ENCODE measurements around the gene NIT1. TPM values are rescaled to one million over a fixed set of nuclear protein-coding genes. Genes with fewer than 3 reads are reported as not detected.
A peak's percentile ranks its signal among the peaks of the same experiment; 100 is the strongest.

The NIT1 gene
- polyA plus RNA-seq, 6 donors from 2014 or later = 21.3 to 30.1 (median 25.6) TPM

GRCh38 chr1:161158316-161159010 is 40.6 kb downstream of the NIT1 start:
- Mint-ChIP-seq H3K36me3 (peaks cover 5 to 24% of the 10 kb centered on the region in 2 donors), H3K4me1 (peaks cover 63 to 76% (median 65%) of the 10 kb centered on the region in 3 donors), H3K9me3 (no peaks in the 10 kb centered on the region), H3K27ac (peak overlapping the region in 5 of 6 donors; percentile 29 to 95 (median 94)), H3K27me3 (no peaks in the 10 kb centered on the region), H3K4me3 (peak overlapping the region; percentile 91 to 99 (median 96))
- ATAC-seq (ENCODE audit: low read depth in 2 of 2) (no peak), DNase-seq (no peak)

GRCh38 chr1:161159087-161159912 is 41.4 kb downstream of the NIT1 start, which contains the start of gene USP21:
USP21 (plus strand) TSS chr1:161159500; CDS start chr1:161160641, 1,141 bp downstream.
- Mint-ChIP-seq H3K36me3 (peaks cover 0 to 27% of the 10 kb centered on the region in 2 donors), H3K27me3 (no peaks in the 10 kb centered on the region), H3K4me3 (peak within 1 kb of the TSS; percentile 91 to 99 (median 96)), H3K9me3 (no peaks in the 10 kb centered on the region), H3K4me1 (peaks cover 61 to 72% (median 66%) of the 10 kb centered on the region in 3 donors), H3K27ac (peak within 1 kb of the TSS; percentile 86 to 95 (median 94))
- ATAC-seq (ENCODE audit: low read depth in 2 of 2) = peak; percentile 94 to 95
- DNase-seq = peak; percentile 89

GRCh38 chr1:161159913-161160243 is 42.0 kb downstream of the NIT1 start:
- no peaks in the 10 kb centered on the region for H3K9me3 Mint-ChIP-seq
- DNase-seq = no peak
- no peaks in the 10 kb centered on the region for H3K27me3 Mint-ChIP-seq
- peak overlapping the region in 4 of 6 donors; percentile 39 to 94 (median 44) for H3K27ac Mint-ChIP-seq
- no peak for ATAC-seq (ENCODE audit: low read depth in 2 of 2)
- H3K36me3 Mint-ChIP-seq = peaks cover 0 to 27% of the 10 kb centered on the region in 2 donors
- peaks cover 59 to 69% (median 67%) of the 10 kb centered on the region in 3 donors for H3K4me1 Mint-ChIP-seq
- peak overlapping the region; percentile 91 to 99 (median 96) for H3K4me3 Mint-ChIP-seq

DNA sequence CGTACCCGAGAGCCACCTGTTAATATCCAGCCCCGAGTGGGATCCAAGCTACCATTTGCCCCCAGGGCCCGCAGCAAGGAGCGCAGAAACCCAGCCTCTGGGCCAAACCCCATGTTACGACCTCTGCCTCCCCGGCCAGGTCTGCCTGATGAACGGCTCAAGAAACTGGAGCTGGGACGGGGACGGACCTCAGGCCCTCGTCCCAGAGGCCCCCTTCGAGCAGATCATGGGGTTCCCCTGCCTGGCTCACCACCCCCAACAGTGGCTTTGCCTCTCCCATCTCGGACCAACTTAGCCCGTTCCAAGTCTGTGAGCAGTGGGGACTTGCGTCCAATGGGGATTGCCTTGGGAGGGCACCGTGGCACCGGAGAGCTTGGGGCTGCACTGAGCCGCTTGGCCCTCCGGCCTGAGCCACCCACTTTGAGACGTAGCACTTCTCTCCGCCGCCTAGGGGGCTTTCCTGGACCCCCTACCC is 42.8 kb downstream of the NIT1 start:
- Mint-ChIP-seq H3K4me1 (peaks cover 53 to 69% (median 66%) of the 10 kb centered on the region in 3 donors), H3K36me3 (peaks cover 0 to 21% of the 10 kb centered on the region in 2 donors), H3K27me3 (no peaks in the 10 kb centered on the region), H3K27ac (peak overlapping the region in 2 of 6 donors; percentile 34 to 56), H3K9me3 (no peaks in the 10 kb centered on the region), H3K4me3 (peak overlapping the region; percentile 65 to 99 (median 96))
- DNase-seq (no peak), ATAC-seq (ENCODE audit: low read depth in 2 of 2) (no peak)

DNA sequence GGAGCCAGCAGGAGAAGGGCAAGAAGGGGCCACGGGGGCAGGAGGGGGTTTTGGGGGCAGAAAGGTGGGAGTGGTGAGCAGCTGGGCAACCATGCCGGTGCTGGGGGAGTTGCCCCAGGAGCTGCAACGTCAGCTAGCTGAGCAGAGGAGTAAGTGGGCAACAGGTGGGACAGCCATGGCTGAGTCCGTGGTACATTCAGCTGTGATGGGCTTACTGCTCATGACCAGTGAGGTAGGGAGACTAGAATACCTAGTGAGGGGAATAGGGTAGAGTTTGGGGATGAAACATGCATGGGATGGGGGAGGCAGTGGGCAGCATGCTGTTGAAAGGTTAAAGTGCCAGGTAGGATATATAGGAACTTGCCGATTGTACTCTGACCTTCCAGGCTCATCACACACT is 43.7 kb downstream of the NIT1 start:
- Mint-ChIP-seq H3K27me3 (no peaks in the 10 kb centered on the region), H3K4me3 (peak overlapping the region in 7 of 8 donors; percentile 29 to 96 (median 50)), H3K4me1 (peaks cover 60 to 74% (median 71%) of the 10 kb centered on the region in 3 donors), H3K36me3 (peaks cover 0 to 19% of the 10 kb centered on the region in 2 donors), H3K9me3 (no peaks in the 10 kb centered on the region), H3K27ac (no peak overlapping the region)
- ATAC-seq (ENCODE audit: low read depth in 2 of 2) (no peak), DNase-seq (no peak)

- Mint-ChIP-seq H3K27me3 (no peaks in the 10 kb centered on the region), H3K27ac (no peak overlapping the region), H3K4me1 (peaks cover 64 to 78% (median 75%) of the 10 kb centered on the region in 3 donors), H3K4me3 (peak overlapping the region in 6 of 8 donors; percentile 29 to 96 (median 72)), H3K36me3 (peaks cover 0 to 19% of the 10 kb centered on the region in 2 donors), H3K9me3 (no peaks in the 10 kb centered on the region)
- no peak for DNase-seq
- no peak for ATAC-seq (ENCODE audit: low read depth in 2 of 2)
Observed at GRCh38 chr1:161162052-161162451, 44.1 kb downstream of the NIT1 start.

- peak overlapping the region in 4 of 8 donors; percentile 12 to 65 (median 54) for H3K4me3 Mint-ChIP-seq
- peaks cover 68 to 83% (median 82%) of the 10 kb centered on the region in 3 donors for H3K4me1 Mint-ChIP-seq
Observed at GRCh38 chr1:161162806-161163205, 44.9 kb downstream of the NIT1 start.

DNA sequence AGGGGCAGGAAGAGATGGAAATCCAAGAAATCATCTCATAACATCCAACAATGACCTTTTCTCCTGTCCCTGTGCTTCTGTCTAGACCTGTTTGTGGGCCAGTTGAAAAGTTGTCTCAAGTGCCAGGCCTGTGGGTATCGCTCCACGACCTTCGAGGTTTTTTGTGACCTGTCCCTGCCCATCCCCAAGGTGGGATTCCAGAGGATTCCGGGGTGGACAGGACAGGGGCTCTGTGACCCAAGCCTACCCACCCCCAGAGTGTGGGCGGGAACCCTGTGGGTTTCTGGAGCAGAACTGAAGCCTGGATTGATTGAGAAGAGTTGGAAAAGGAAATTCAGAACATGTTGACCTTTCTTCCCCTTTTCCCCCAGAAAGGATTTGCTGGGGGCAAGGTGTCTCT is 45.9 kb downstream of the NIT1 start:
- no peak for ATAC-seq (ENCODE audit: low read depth in 2 of 2)
- H3K36me3 Mint-ChIP-seq = peaks cover 0 to 19% of the 10 kb centered on the region in 2 donors
- H3K27me3 Mint-ChIP-seq = no peaks in the 10 kb centered on the region
- peaks cover 65 to 86% (median 81%) of the 10 kb centered on the region in 3 donors for H3K4me1 Mint-ChIP-seq
- no peak for DNase-seq
- H3K4me3 Mint-ChIP-seq = peak overlapping the region in 5 of 8 donors; percentile 2 to 88 (median 69)
- no peaks in the 10 kb centered on the region for H3K9me3 Mint-ChIP-seq
- peak overlapping the region in 4 of 6 donors; percentile 13 to 98 (median 90) for H3K27ac Mint-ChIP-seq

More at GRCh38 chr1:161162806-161163205, 44.9 kb downstream of the NIT1 start:
- no peak for ATAC-seq (ENCODE audit: low read depth in 2 of 2)
- peak overlapping the region in 3 of 6 donors; percentile 44 to 85 (median 74) for H3K27ac Mint-ChIP-seq
- no peaks in the 10 kb centered on the region for H3K27me3 Mint-ChIP-seq
- no peak for DNase-seq
- peaks cover 0 to 19% of the 10 kb centered on the region in 2 donors for H3K36me3 Mint-ChIP-seq
- no peaks in the 10 kb centered on the region for H3K9me3 Mint-ChIP-seq

- peaks cover 60 to 78% (median 68%) of the 10 kb centered on the region in 3 donors for H3K4me1 Mint-ChIP-seq
- H3K27ac Mint-ChIP-seq = peak overlapping the region; percentile 92 to 99 (median 98)
- H3K9me3 Mint-ChIP-seq = no peaks in the 10 kb centered on the region
- ATAC-seq (ENCODE audit: low read depth in 2 of 2) (no peak), DNase-seq (no peak)
- peaks cover 0 to 12% of the 10 kb centered on the region in 2 donors for H3K36me3 Mint-ChIP-seq
- H3K27me3 Mint-ChIP-seq = no peaks in the 10 kb centered on the region
- peak overlapping the region in 6 of 8 donors; percentile 60 to 96 (median 81) for H3K4me3 Mint-ChIP-seq
Observed at GRCh38 chr1:161164901-161165610, 47.2 kb downstream of the NIT1 start.

DNA sequence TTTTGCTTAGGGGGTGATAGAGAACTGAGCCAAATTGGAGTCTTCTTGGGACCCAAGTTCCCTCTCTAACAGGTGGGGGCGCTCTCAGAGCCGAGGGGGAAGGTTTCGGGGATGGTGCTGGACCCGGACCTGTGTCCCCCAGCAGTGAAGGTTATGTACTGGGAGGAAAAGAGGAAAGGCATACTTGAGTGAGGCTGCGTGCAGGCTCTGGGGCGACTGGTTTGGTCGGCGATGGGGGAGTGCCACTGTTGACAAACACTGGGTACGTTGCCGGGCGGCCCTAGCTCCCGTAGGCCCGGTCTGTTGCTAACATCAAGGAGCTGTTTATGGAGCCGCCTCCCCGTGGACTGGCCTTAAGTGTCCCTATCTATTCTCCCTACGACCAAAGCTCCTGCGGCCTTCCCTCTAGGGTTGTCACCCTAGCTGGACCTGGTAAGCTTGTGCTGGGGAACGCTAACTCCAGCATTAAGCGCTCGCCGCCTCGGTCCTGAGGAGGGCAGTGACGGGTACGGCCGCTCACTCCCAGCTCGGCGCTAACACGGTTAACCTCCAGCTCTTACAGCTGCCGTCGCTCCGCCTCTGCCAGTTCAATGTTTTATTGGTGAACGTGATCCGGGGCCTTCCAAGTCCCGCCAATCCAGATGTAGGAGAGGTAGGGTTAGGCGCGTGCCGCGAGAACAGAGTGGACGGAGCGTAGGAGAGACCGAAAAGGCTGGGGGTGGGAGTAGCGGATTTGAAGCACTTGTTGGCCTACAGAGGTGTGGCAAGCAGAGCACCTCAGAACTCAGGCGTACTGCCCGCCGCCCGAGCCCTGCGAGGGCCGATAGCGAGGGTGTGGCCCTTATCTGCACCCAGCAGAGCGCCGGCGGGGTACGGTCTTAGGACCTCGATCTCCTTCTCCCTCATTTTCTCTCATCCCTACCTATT is 48.1 kb downstream of the NIT1 start, which contains the start of gene PPOX:
Gene PPOX (plus strand): TSS at position 685 of the 927 bp plus-strand sequence. CDS start 422 bp downstream, outside the sequence.
- Mint-ChIP-seq H3K27ac (peak within 1 kb of the TSS; percentile 92 to 99 (median 98)), H3K4me1 (peaks cover 55 to 69% (median 59%) of the 10 kb centered on the region in 3 donors), H3K36me3 (peaks cover 0 to 16% of the 10 kb centered on the region in 2 donors), H3K27me3 (no peaks in the 10 kb centered on the region), H3K9me3 (no peaks in the 10 kb centered on the region), H3K4me3 (peak within 1 kb of the TSS; percentile 74 to 96 (median 96))
- peak; percentile 93 for DNase-seq
- peak; percentile 90 to 91 for ATAC-seq (ENCODE audit: low read depth in 2 of 2)

DNA sequence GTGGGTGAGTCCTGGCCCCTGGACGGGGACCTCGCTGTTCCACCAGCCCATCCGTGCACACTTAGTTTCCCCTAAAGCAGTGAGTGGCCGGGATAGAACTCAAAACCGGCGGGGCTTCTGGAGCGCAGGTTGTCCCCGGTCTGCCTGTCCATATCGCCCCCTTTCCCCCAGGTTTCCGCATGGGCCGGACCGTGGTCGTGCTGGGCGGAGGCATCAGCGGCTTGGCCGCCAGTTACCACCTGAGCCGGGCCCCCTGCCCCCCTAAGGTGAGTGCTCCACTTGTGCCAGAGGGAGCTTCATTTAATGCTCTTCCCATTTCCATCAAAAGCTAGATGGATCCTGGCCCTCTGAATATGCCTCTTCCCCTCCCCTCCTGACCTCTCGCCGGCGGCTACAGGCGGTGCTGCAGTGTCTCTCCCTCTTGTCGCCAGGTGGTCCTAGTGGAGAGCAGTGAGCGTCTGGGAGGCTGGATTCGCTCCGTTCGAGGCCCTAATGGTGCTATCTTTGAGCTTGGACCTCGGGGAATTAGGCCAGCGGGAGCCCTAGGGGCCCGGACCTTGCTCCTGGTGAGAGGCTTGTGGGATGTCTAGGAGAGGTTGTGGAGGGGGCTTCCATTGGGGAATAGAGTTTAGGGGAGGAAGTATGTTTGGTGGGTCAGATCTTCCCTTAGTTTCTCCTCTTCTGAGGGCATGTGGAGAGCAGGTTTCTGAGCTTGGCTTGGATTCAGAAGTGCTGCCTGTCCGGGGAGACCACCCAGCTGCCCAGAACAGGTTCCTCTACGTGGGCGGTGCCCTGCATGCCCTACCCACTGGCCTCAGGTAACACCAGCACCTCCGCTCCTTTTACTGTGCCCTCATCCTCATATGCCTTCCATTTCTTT is 49.0 kb downstream of the NIT1 start:
- Mint-ChIP-seq H3K27ac (peak overlapping the region; percentile 92 to 99 (median 98)), H3K9me3 (no peaks in the 10 kb centered on the region), H3K27me3 (no peaks in the 10 kb centered on the region), H3K36me3 (peaks cover under 1 to 25% of the 10 kb centered on the region in 2 donors), H3K4me1 (peaks cover 48 to 60% (median 50%) of the 10 kb centered on the region in 3 donors), H3K4me3 (peak overlapping the region; percentile 74 to 96 (median 96))
- DNase-seq = no peak
- ATAC-seq (ENCODE audit: low read depth in 2 of 2) = no peak

Measured in naive B cell (primary cell).